ENCODE data around the gene TCF4.

Gene TCF4

GRCh38 chr18:55501579-55501978 is 86.4 kb downstream of the TCF4 start:
- no peak for DNase-seq

GRCh38 chr18:55500316-55501086 is 87.5 kb downstream of the TCF4 start:
- no peak for DNase-seq

- no peak for DNase-seq
These were observed 88.5 kb downstream of the TCF4 start for GRCh38 chr18:55499526-55499925.

GRCh38 chr18:55497825-55498403 is 90.1 kb downstream of the TCF4 start:
- DNase-seq, result peak; percentile 30

- no peak for DNase-seq
These were observed 93.1 kb downstream of the TCF4 start for GRCh38 chr18:55494899-55495298.

GRCh38 chr18:55494441-55494840 is 93.6 kb downstream of the TCF4 start:
- no peak for DNase-seq

- no peak for DNase-seq
These were observed 96.4 kb downstream of the TCF4 start for GRCh38 chr18:55491616-55492015.

GRCh38 chr18:55489034-55489986 is 98.7 kb downstream of the TCF4 start:
- DNase-seq, result peak; percentile 66

GRCh38 chr18:55488473-55488872 is 99.5 kb downstream of the TCF4 start:
- DNase-seq, result peak; percentile 88

GRCh38 chr18:55487997-55488396 is 100.0 kb downstream of the TCF4 start:
- no peak for DNase-seq

GRCh38 chr18:55486936-55487335 is 101.1 kb downstream of the TCF4 start:
- DNase-seq, result no peak

GRCh38 chr18:55485666-55486065 is 102.3 kb downstream of the TCF4 start:
- no peak for DNase-seq

- DNase-seq, result no peak
These were observed 103.2 kb downstream of the TCF4 start for GRCh38 chr18:55484773-55485172.

GRCh38 chr18:55483266-55483871 is 104.6 kb downstream of the TCF4 start:
- no peak for DNase-seq

- DNase-seq, result no peak
These were observed 108.2 kb downstream of the TCF4 start for GRCh38 chr18:55479656-55480420.

GRCh38 chr18:55477860-55478581 is 110.0 kb downstream of the TCF4 start:
- DNase-seq, result no peak

- peak; percentile 48 for DNase-seq
These were observed 110.5 kb downstream of the TCF4 start for GRCh38 chr18:55477499-55477859.

- DNase-seq, result no peak
These were observed 112.1 kb downstream of the TCF4 start for GRCh38 chr18:55475916-55476315.

GRCh38 chr18:55475467-55475866 is 112.5 kb downstream of the TCF4 start:
- no peak for DNase-seq

- DNase-seq, result no peak
These were observed 114.4 kb downstream of the TCF4 start for GRCh38 chr18:55473560-55473959.

- no peak for DNase-seq
These were observed 114.9 kb downstream of the TCF4 start for GRCh38 chr18:55473058-55473457.

- DNase-seq, result no peak
These were observed 117.2 kb downstream of the TCF4 start for GRCh38 chr18:55470826-55471225.

All from COR-L47 (cell line).